ENCODE measurements around the gene PRRX1.

The PRRX1 gene

GRCh38 chr1:170664828-170665612 is 1.1 kb downstream of the PRRX1 start:
- DNase-seq (ENCODE audit: low spot score) = peak; percentile 59

- no peak for DNase-seq (ENCODE audit: low spot score)
Measured at GRCh38 chr1:170665629-170666028, 1.7 kb downstream of the PRRX1 start.

GRCh38 chr1:170666541-170667254 is 2.8 kb downstream of the PRRX1 start:
- DNase-seq (ENCODE audit: low spot score) = no peak

GRCh38 chr1:170668209-170669106 is 4.5 kb downstream of the PRRX1 start:
- DNase-seq (ENCODE audit: low spot score) = no peak

GRCh38 chr1:170669107-170669445 is 5.1 kb downstream of the PRRX1 start:
- no peak for DNase-seq (ENCODE audit: low spot score)

GRCh38 chr1:170669586-170670530 is 5.9 kb downstream of the PRRX1 start:
- DNase-seq (ENCODE audit: low spot score) = no peak

GRCh38 chr1:170670802-170671628 is 7.1 kb downstream of the PRRX1 start:
- DNase-seq (ENCODE audit: low spot score) = no peak

GRCh38 chr1:170671629-170671963 is 7.7 kb downstream of the PRRX1 start:
- DNase-seq (ENCODE audit: low spot score) = no peak

GRCh38 chr1:170672316-170672715 is 8.4 kb downstream of the PRRX1 start:
- DNase-seq (ENCODE audit: low spot score) = no peak

- DNase-seq (ENCODE audit: low spot score) = no peak
Measured at GRCh38 chr1:170674239-170674638, 10.3 kb downstream of the PRRX1 start.

- no peak for DNase-seq (ENCODE audit: low spot score)
Measured at GRCh38 chr1:170674986-170675385, 11.1 kb downstream of the PRRX1 start.

- no peak for DNase-seq (ENCODE audit: low spot score)
Measured at GRCh38 chr1:170675865-170676264, 11.9 kb downstream of the PRRX1 start.

GRCh38 chr1:170676628-170677027 is 12.7 kb downstream of the PRRX1 start:
- DNase-seq (ENCODE audit: low spot score) = no peak

GRCh38 chr1:170678027-170678600 is 14.2 kb downstream of the PRRX1 start:
- DNase-seq (ENCODE audit: low spot score) = no peak

- DNase-seq (ENCODE audit: low spot score) = no peak
Measured at GRCh38 chr1:170680428-170680827, 16.5 kb downstream of the PRRX1 start.

GRCh38 chr1:170682169-170682568 is 18.2 kb downstream of the PRRX1 start:
- no peak for DNase-seq (ENCODE audit: low spot score)

- DNase-seq (ENCODE audit: low spot score) = no peak
Measured at GRCh38 chr1:170682809-170683208, 18.9 kb downstream of the PRRX1 start.

GRCh38 chr1:170685166-170685565 is 21.2 kb downstream of the PRRX1 start:
- DNase-seq (ENCODE audit: low spot score) = no peak

- DNase-seq (ENCODE audit: low spot score) = no peak
Measured at GRCh38 chr1:170686291-170686690, 22.4 kb downstream of the PRRX1 start.

GRCh38 chr1:170687621-170688020 is 23.7 kb downstream of the PRRX1 start:
- no peak for DNase-seq (ENCODE audit: low spot score)
